ENCODE results near the gene KAZN. TPM values are rescaled to one million over a fixed set of nuclear protein-coding genes. Genes with fewer than 3 reads are reported as not detected.
A peak's percentile ranks its signal among the peaks of the same experiment; 100 is the strongest.

The KAZN gene
- total RNA-seq, 1 experiment from 2014 or later = 15.6 TPM

DNA sequence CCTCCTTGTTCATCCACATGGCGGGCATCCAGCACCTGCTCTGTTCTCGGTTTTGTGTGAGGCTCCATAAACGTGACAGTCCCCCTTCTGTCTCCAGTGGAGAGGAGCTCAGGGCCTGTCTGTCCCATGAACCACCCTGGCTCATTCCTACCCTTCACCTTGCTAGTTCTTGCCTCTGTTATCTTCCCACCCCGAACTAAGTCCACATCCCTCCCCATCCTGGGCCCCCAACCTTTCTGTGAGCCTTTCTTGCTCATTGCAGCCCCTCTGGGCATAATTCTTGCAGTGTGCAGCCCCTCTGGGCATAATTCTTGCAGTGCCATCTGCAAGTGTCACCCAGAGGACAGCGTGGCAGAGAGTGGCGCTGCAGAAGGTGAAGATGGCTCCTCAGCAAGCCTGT, 338.3 kb downstream of the KAZN start:
- Histone ChIP-seq H4K20me1 (ENCODE audit: insufficient read depth) (no peaks in the 10 kb centered on the region), H3K79me2 (ENCODE audit: low read depth) (no peaks in the 10 kb centered on the region), H3K9me3 (ENCODE audit: insufficient read depth, low read depth) (no peaks in the 10 kb centered on the region), H3K9me2 (ENCODE audit: insufficient read depth) (no peaks in the 10 kb centered on the region), H3F3A (ENCODE audit: insufficient read depth, low read depth) (no peaks in the 10 kb centered on the region), H3K4me1 (replicated peaks; ENCODE audit: insufficient read depth) (no peaks in the 10 kb centered on the region), H3K36me3 (ENCODE audit: low read depth) (no peaks in the 10 kb centered on the region), H3K27me3 (ENCODE audit: insufficient read depth, low read depth) (no peaks in the 10 kb centered on the region), H3K4me3 (no peak overlapping the region), H3K27ac (no peak overlapping the region), H2AFZ (no peak overlapping the region), H3K4me2 (no peak overlapping the region)
- TF ChIP-seq EZH2 (IDR thresholded peaks at IDR 0.05; ENCODE audit: low read depth) = no peak
- TF ChIP-seq, protein P1, sequence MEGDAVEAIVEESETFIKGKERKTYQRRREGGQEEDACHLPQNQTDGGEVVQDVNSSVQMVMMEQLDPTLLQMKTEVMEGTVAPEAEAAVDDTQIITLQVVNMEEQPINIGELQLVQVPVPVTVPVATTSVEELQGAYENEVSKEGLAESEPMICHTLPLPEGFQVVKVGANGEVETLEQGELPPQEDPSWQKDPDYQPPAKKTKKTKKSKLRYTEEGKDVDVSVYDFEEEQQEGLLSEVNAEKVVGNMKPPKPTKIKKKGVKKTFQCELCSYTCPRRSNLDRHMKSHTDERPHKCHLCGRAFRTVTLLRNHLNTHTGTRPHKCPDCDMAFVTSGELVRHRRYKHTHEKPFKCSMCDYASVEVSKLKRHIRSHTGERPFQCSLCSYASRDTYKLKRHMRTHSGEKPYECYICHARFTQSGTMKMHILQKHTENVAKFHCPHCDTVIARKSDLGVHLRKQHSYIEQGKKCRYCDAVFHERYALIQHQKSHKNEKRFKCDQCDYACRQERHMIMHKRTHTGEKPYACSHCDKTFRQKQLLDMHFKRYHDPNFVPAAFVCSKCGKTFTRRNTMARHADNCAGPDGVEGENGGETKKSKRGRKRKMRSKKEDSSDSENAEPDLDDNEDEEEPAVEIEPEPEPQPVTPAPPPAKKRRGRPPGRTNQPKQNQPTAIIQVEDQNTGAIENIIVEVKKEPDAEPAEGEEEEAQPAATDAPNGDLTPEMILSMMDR (conservative IDR thresholded peaks at IDR 0.05) = no peak
- CTCF ChIA-PET = no interaction called here
- intact Hi-C loops (cut with micrococcal nuclease; ENCODE audit: unreplicated experiment) = no loop called here
- BruUV-seq (replicated peaks) = no TSS peak
- DNase-seq = no peak
- POLR2A ChIA-PET (ENCODE audit: unreplicated experiment) = no interaction called here

DNA sequence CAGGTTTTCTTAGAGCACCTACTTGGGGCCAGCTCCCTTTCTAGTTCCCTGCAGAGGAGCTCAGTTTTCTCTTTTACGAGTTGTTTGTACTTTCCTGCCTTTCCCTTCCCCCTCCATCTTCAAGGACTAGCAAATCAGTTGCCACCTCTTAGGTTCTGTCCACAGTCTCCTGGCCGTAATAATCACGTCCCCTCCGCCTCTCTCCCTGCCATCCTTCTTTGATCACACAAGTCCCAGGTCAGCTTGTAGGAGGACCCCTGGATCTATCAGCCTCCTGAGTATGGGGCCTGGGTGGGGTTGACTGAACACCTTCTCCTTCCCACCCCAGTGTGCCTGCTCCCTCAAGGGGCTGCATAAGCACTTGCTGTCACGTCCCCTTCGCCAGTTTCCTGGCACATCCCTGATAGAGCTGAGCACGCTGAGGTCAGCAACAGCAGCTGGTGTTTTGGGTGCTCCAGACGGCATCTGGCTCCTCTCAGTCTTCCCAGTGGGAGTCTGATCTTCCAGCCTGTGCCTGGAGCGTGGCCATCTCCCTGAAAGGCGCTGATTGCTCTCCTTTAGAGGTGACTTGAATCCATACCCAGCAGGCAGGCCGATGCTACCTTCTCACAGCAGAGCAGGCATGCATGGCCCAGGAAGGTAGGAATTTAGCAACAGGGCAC, 338.9 kb downstream of the KAZN start:
- no TSS peak for BruUV-seq (replicated peaks)
- H3K27ac ChIP-seq = no peak overlapping the region
- TF ChIP-seq, protein P1 (conservative IDR thresholded peaks at IDR 0.05) = no peak
- TF ChIP-seq EZH2 (IDR thresholded peaks at IDR 0.05; ENCODE audit: low read depth) = no peak
- ChIA-PET CTCF (no interaction called here), POLR2A (ENCODE audit: unreplicated experiment) (interaction anchor here (0.6 kb wide), 1 partner anchor 8 kb away, joined by 5 read pairs; no protein-coding TSS in a partner anchor)
- no peaks in the 10 kb centered on the region for H4K20me1 ChIP-seq (ENCODE audit: insufficient read depth)
- H3K9me2 ChIP-seq (ENCODE audit: insufficient read depth) = no peaks in the 10 kb centered on the region
- no peak for DNase-seq
- H3K79me2 ChIP-seq (ENCODE audit: low read depth) = no peaks in the 10 kb centered on the region
- H3F3A ChIP-seq (ENCODE audit: insufficient read depth, low read depth) = no peaks in the 10 kb centered on the region
- H3K4me2 ChIP-seq = no peak overlapping the region
- intact Hi-C loops (cut with micrococcal nuclease; ENCODE audit: unreplicated experiment) = no loop called here
- no peak overlapping the region for H2AFZ ChIP-seq
- no peaks in the 10 kb centered on the region for H3K36me3 ChIP-seq (ENCODE audit: low read depth)
- H3K27me3 ChIP-seq (ENCODE audit: insufficient read depth, low read depth) = no peaks in the 10 kb centered on the region
- no peaks in the 10 kb centered on the region for H3K9me3 ChIP-seq (ENCODE audit: insufficient read depth, low read depth)
- no peak overlapping the region for H3K4me3 ChIP-seq
- H3K4me1 ChIP-seq (replicated peaks; ENCODE audit: insufficient read depth) = no peaks in the 10 kb centered on the region

DNA sequence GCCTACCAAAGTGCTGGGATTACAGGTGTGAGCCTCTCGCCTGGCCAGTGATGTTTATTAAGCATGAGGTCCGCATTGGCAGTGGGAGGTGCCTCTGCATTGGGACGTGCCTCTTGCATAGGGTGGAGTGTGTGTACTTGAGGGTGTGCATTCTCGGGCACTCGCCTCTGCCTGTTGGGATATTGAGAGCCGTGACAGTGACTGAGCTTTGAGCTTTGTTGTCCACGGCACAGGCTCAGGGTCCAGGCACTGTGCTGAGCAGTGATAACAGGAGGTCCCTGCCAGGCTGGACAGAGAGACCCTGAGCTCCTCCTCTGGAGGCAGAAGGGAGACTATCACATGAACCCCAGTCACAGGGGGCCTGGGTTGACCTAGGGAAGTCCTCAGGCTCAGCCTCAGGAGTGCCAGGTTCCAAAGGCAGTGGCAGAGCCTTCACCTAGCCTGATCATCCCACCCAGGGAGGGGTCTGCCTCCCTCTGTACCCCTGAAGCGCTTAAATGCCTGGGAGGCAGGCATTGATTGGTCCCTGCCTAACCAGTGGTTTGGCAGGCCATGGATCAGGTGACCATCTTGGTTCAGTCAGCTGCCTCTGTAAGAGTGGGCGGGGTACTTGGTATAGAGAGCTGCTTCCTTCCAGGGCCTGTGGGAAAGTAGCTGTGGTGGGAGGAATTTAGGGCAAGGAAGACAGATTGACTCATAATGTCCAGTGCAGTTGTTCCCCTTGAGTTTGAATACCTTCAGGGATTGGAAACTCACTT, 341.2 kb downstream of the KAZN start:
- Histone ChIP-seq H3K36me3 (ENCODE audit: low read depth) (no peaks in the 10 kb centered on the region), H3K9me3 (ENCODE audit: insufficient read depth, low read depth) (no peaks in the 10 kb centered on the region), H3K27me3 (ENCODE audit: insufficient read depth, low read depth) (no peaks in the 10 kb centered on the region), H3K4me2 (no peak overlapping the region), H3K4me1 (replicated peaks; ENCODE audit: insufficient read depth) (no peaks in the 10 kb centered on the region), H3K79me2 (ENCODE audit: low read depth) (no peaks in the 10 kb centered on the region), H3F3A (ENCODE audit: insufficient read depth, low read depth) (no peaks in the 10 kb centered on the region), H4K20me1 (ENCODE audit: insufficient read depth) (no peaks in the 10 kb centered on the region), H3K9me2 (ENCODE audit: insufficient read depth) (no peaks in the 10 kb centered on the region), H3K27ac (no peak overlapping the region), H2AFZ (no peak overlapping the region), H3K4me3 (no peak overlapping the region)
- ChIA-PET POLR2A (ENCODE audit: unreplicated experiment) (no interaction called here), CTCF (interaction anchor here (0.9 kb wide), 1 partner anchor 221 kb away, joined by 7 read pairs; no protein-coding TSS in a partner anchor)
- BruUV-seq (replicated peaks) = no TSS peak
- peak in 1 of 2 experiments; percentile 41 for DNase-seq
- intact Hi-C loops (cut with micrococcal nuclease; ENCODE audit: unreplicated experiment) = no loop called here
- TF ChIP-seq, protein P1 (conservative IDR thresholded peaks at IDR 0.05) = no peak
- TF ChIP-seq EZH2 (IDR thresholded peaks at IDR 0.05; ENCODE audit: low read depth) = no peak
